Right kidney (tissue), 1 donor: ENCODE data around the gene SMARCD1.
"Not testable (repeated sequence)": the region's sequence is repeated elsewhere in the genome, so short reads cannot be mapped to it uniquely, and the experiment has no call there.

Experiments
- DNase-seq: peaks from one replicate; pipeline ENCODE4 v3.0.0-alpha.2; 2016

SMARCD1 gene

GRCh38 chr12:50074936-50075807 is 10.0 kb upstream of the SMARCD1 start:
- DNase-seq: peak; percentile 63

GRCh38 chr12:50075808-50076170 is 9.4 kb upstream of the SMARCD1 start:
- no peak for DNase-seq

GRCh38 chr12:50077099-50077498 is 8.0 kb upstream of the SMARCD1 start:
- no peak for DNase-seq

DNA sequence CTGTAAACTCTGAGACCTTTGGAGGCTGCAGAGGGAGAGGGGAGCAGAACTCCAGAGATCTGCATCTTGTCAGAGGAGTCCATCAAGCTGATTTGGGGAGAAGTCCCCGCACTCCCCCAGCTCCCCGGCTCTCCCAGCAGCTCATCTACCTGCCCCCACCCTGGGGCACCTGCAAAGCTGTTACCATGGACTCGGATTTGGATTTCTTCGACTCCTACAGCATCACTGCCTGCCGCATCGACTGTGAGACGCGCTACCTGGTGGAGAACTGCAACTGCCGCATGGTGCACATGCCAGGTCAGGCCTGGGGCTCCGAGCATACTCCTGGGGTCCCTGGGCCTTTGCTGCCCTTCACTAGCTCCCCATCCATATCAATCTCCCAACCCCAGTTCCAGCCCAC is 6.9 kb upstream of the SMARCD1 start:
- no peak for DNase-seq

- no peak for DNase-seq
These were observed 5.4 kb upstream of the SMARCD1 start for GRCh38 chr12:50079771-50080170.

DNA sequence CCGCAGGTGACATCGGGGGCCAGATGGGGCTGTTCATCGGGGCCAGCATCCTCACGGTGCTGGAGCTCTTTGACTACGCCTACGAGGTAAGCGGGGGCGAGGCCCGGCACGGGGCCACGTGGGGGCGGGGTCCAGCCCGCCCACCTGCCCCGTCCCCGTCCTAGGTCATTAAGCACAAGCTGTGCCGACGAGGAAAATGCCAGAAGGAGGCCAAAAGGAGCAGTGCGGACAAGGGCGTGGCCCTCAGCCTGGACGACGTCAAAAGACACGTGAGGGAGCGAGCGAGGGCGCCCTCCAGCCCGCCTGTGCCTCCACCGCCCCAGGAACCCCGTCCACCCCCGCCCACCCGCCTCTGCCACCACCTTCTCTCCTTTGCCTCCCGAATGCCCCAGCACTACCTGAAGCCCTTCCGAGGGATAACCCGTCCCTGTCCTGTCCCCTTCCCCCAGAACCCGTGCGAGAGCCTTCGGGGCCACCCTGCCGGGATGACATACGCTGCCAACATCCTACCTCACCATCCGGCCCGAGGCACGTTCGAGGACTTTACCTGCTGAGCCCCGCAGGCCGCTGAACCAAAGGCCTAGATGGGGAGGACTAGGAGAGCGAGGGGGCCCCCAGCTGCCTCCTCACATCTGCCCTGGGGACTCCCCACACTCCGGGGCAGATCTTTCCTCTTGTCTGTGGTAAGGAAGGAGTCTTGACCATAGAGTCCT is 3.9 kb upstream of the SMARCD1 start:
- no peak for DNase-seq

DNA sequence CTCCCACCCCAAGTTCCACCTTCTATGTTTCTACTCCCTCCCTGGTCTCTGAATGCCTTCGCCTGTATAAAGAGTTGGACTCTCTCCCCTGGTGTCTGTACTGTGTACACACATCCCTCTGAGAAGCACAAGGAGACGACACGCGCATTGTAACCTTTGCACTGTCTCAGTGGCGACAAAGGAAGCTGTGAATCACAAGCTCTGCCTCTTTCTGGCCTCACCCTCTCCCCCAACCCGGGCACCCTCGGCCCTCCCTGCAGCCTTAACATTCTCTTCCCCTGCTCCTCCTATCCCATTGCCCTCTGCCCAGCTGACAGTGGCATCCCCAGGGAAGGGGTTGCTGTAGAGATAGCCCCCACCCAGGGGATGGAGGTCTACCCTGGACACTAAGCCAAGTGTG is 2.5 kb upstream of the SMARCD1 start:
- DNase-seq: no peak

DNA sequence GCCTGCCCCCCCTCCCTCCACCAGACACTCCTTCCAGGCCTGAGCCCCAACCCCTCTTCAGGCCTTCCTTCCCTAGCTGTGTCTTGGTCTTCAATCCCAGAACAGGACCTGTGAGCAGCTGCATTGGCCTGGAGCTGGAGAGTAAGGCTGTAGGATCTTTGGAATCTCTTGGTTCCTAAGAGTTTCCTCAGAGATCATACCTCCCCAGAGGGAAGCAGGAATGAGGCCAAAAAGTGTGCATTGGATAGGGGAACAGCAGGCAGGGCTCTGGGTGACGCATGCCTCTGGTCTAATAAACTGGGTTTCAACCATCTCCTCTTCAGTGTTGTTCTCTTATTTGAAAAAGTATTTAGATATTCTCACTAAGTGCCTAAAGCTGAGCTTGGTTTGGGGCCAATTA is 1.8 kb upstream of the SMARCD1 start:
- DNase-seq: no peak

DNA sequence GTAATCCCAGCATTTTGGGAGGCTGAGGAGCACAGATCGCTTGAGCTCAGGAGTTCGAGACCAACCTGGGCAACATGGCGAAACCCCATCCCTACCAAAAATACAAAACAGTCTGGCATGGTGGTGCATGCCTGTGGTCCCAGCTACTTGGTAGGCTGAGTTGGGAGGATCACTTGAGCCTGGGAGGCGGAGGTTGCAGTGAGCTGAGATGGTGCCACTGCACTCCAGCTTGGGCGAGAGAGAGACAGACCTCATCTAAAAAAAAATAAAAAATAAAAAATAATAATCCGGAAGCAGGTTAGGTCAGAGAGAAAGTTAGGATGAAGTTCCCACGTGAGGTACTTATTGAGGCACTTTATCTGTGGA is 750 bp upstream of the SMARCD1 start:
- not testable (repeated sequence) for DNase-seq

DNA sequence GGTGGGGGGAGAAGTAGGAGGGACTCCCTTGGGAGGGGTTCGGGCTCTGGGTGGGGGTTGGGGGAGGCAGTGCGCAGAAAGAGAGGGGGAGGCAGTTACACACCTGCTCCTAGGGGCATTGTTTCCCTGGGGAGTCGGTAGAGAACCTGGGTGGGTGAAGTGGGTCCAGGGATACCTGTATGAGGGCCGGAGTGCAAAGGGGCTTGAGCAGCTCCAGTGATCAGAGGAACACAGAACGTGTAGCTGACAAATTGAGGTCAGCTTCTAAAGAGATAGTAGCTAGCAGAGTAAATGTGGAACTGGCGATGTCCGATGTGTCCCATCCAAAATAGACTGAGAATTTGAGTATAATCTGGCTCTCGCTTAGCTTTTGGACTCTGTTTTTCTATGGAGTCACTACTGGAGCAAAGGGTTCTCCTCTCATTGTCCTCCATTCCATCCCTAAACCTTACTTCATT is 502 bp downstream of the SMARCD1 start:
- DNase-seq: peak; percentile 41

DNA sequence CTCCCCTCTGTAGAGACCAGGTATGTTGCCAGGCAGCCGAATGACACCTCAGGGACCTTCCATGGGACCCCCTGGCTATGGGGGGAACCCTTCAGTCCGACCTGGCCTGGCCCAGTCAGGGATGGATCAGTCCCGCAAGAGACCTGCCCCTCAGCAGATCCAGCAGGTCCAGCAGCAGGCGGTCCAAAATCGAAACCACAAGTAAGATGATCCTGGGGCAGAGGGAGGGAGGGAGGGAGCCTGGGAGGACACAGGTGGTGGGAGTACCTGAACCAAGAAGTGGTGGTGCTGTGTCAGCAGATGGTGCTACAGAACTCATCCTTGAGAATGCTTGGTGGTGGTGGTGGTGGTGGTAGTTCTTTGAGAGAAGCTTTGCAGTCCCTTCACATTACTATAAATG is 1.0 kb downstream of the SMARCD1 start:
- DNase-seq: no peak

GRCh38 chr12:50087151-50087550 is 2.0 kb downstream of the SMARCD1 start:
- DNase-seq: no peak

DNA sequence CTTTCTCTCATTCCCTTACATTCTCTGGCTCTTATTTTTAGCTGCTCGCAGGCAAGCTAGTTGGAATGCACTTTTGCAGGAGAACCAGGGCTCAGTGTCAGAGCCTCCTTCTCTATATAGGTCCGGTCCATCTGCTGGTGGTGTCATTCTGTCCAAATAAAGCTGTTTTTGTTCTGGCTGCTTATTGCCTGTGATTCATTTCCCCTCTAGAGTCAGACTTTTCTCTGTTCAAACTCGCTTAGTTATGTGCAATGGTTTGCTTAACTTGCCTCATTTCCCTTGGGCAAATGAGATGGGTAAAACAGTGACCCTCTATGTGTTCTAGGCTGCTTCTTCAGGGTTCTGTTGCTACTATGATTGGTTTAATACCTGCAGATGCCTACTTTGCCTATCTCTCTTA is 2.9 kb downstream of the SMARCD1 start:
- no peak for DNase-seq

DNA sequence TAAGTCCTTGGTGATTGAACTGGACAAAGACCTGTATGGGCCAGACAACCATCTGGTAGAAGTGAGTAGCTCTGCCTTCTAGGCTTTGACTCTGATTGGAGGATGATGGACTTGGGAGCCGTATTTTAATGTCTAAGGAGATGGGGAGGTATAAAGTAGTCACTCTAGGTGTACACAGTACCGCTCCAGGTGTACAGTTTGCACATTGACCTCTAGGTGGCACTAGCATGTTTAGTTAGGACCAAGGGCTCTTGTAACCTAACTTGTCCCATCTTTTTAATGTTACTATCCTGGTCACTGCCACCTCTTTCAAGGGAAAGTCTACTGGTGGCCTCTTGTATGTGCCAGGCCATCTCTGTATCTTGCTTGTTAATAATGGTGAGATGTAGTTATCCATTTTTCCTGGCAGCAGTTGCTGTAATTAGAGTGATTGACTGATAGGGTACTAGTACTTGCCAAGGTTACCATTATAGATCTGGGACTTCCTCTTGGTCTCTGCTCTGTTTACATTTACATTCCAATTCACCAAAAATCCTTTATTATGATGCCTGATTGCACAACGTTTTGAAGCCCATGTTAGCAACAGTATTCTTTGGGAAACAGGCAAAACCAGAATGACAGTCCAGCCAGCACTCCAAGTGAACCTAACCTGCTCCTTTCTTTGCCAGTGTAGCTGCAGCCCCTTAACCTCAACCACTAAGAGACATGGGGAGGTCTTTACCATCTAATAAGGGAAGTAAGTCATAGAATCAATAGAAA is 3.6 kb downstream of the SMARCD1 start:
- DNase-seq: no peak

GRCh38 chr12:50089730-50090129 is 4.6 kb downstream of the SMARCD1 start:
- DNase-seq: no peak

GRCh38 chr12:50090391-50090790 is 5.2 kb downstream of the SMARCD1 start:
- DNase-seq: no peak

- DNase-seq: no peak
These were observed 12.8 kb downstream of the SMARCD1 start for GRCh38 chr12:50097952-50098351.

DNA sequence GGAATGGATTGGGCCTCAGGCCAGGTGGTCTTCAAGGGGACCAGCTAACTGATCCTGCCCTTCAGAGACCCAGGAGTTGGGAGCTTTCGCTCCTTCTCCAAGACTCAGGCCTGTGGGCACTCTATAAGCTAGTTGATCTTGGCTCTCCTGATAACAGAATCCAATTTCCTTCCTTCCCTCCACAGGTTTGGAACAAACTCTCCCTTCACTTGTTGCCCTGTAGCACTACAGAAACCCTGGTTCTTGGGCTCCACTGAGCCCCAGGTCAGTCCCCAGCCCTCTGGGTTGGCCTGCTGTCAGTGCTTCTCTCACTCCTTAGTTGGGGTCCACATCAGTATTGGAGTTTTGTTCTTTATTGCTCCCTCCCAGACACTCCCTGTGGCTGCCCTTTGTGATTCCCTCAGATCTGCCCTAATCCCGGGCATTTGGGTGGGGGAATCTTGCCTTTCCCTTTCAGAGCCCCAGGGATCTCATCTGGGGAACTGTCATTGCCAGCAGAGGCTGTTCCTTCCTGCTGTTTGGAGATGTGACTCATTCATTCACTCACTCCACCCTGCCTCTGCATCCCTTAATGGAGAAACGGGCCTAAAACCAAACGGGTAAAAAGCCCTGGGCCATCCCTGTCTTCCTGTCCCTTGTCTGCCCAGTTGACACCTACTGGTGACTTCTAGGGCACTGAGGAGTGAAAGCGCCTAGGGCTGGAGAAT is 14.3 kb downstream of the SMARCD1 start:
- DNase-seq: no peak

- DNase-seq: no peak
These were observed 15.4 kb downstream of the SMARCD1 start for GRCh38 chr12:50100561-50100960.

DNA sequence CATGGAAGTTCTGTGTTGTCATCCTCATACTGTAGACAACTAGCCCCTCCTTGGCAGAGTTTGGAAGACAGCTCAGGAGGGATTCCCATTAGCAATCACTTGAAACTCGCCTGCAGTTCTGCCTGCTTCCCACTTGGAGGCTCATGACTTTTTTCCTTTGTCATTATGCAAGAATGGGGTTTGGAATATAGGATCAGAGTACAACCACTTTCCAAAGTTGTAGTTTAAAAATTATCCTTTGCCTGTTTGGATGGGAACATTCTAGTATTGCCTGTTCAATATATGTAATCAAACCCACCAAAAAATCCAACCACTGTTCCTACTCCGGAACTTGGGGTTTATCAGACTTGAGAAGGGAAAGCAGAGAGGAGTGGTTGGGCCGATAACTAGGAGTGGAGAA is 16.5 kb downstream of the SMARCD1 start:
- DNase-seq: no peak

DNA sequence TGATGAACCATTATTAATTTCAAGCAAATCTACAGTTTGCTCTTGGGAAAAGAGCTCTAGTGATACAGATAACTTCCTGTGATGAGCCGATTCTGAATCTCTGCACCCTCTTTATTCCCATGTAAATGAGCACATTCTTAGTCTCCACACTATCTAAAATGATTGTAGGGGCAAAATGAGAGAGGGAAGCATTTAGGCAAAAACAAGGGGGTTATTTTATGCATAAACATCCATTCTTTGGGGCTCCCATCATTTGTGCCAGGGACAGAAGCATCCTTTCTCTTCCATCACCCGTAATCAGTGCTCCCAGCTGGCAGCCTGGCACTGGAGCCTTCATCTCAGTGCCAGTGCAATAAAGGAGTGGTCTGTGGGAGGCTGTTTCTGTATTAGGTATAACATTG is 17.0 kb downstream of the SMARCD1 start:
- no peak for DNase-seq

- no peak for DNase-seq
These were observed 17.6 kb downstream of the SMARCD1 start for GRCh38 chr12:50102646-50103309.
